ENCODE data around the gene CCDC182. TPM values are rescaled to one million over a fixed set of nuclear protein-coding genes. Genes with fewer than 3 reads are reported as not detected.
A peak's percentile ranks its signal among the peaks of the same experiment; 100 is the strongest.

The CCDC182 gene
- polyA plus RNA-seq, 1 experiment, result not detected

DNA sequence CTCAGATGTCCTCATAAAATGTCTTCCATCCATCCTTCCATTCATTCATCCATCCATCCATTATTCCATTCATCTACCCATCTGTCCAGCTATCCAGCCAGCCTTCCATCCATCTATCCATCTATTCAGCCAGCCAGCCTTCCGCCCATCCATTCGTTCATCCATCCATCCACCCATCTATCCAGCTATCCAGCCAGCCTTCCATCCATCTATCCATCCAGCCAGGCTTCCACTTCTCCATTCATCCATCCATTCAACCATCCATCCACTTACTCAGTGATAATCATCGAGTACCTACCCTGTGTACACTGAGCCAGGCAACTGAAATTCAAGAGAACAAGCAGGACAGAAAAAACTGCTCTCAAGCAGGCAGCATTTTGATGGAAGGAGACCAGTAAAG lies 4.6 kb upstream of the CCDC182 start:
- CTCF ChIA-PET, result interaction anchor here (1.4 to 3.1 kb wide), 3 partner anchors 77 to 621 kb away, joined by 3 to 18 read pairs (median 4); no protein-coding TSS in a partner anchor
- TF ChIP-seq, protein P1, sequence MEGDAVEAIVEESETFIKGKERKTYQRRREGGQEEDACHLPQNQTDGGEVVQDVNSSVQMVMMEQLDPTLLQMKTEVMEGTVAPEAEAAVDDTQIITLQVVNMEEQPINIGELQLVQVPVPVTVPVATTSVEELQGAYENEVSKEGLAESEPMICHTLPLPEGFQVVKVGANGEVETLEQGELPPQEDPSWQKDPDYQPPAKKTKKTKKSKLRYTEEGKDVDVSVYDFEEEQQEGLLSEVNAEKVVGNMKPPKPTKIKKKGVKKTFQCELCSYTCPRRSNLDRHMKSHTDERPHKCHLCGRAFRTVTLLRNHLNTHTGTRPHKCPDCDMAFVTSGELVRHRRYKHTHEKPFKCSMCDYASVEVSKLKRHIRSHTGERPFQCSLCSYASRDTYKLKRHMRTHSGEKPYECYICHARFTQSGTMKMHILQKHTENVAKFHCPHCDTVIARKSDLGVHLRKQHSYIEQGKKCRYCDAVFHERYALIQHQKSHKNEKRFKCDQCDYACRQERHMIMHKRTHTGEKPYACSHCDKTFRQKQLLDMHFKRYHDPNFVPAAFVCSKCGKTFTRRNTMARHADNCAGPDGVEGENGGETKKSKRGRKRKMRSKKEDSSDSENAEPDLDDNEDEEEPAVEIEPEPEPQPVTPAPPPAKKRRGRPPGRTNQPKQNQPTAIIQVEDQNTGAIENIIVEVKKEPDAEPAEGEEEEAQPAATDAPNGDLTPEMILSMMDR (IDR thresholded peaks at IDR 0.05; ENCODE audit: low read depth, low read length), result no peak
- Histone ChIP-seq H3K27me3 (ENCODE audit: control insufficient read depth, insufficient read depth, low read length) (peaks cover 20% of the 10 kb centered on the region), H3K4me3 (ENCODE audit: low read depth, low read length) (no peak overlapping the region), H3K27ac (ENCODE audit: low read depth, low read length) (no peak overlapping the region), H3K9me3 (ENCODE audit: control insufficient read depth, insufficient read depth, low read length) (no peaks in the 10 kb centered on the region)
- POLR2A ChIA-PET, result interaction anchor here (0.6 kb wide), 1 partner anchor 211 kb away, joined by 3 read pairs; no protein-coding TSS in a partner anchor
- DNase-seq (ENCODE audit: low read depth, low spot score), result no peak

DNA sequence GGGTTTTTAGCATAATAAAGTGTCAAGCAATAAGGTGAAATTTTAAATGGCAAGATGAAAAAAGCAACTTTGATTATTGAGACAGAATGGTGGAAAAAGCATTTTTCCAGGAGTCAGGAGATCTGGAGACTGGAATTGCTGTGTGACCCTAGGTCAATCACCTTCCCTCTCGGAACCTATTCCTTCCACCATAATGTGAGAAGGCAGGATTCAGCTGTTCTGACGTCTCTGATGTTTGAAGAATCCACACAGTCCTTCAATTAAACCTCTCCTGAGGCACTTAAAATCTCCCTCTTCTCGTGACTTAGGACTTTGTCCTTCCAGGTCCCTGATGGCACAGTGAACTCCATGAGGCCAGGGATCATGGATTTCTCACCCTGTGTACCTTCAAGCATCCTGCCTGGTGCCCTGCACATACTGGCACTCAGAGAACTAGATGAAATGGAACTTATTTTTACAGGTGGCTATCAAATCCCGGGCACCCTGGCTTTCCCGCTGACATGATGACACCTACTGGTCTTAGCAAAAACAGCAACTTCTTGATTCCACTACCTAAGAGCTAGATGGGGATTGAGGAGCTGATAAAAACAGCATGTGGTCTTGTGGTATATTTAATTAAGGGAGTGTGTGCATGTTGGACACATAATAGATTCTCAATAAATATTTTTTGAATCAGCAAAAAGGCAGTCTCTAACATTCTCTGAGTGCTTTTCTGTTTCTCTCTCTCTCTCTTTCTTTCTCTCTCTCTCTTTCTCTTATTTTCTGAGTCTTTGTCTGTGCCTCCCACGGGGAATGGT lies 2.3 kb upstream of the CCDC182 start:
- POLR2A ChIA-PET, result interaction anchor here (0.5 kb wide), 1 partner anchor 308 kb away, joined by 5 read pairs; no protein-coding TSS in a partner anchor
- DNase-seq (ENCODE audit: low read depth, low spot score), result peak; percentile 33
- TF ChIP-seq, protein P1 (IDR thresholded peaks at IDR 0.05; ENCODE audit: low read depth, low read length), result peak; percentile 91

DNA sequence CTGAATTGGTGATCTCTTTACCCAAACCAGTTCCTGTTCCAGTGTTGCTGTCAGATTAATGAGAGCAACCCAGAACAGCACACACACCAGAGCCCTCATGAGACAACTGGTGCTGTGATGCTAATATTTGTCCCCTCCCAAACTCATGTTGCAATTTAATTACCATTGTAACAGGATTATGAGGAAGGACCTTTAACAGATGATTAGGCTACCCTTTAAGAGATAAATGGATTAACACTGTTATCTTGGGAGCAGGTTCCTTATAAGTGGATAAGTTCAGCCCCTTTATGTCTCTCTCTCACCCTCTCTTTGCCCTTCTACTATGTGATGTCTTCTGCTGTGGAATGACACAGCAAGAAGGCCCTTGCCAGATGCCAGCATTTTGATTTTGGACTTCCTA lies 1.1 kb upstream of the CCDC182 start:
- no peak overlapping the region for H3K27ac ChIP-seq (ENCODE audit: low read depth, low read length)
- POLR2A ChIA-PET, result no interaction called here
- peaks cover 26% of the 10 kb centered on the region for H3K27me3 ChIP-seq (ENCODE audit: control insufficient read depth, insufficient read depth, low read length)
- CTCF ChIA-PET, result interaction anchor here (0.7 to 3.3 kb wide), 8 partner anchors 49 to 624 kb away, joined by 3 to 64 read pairs (median 4); no protein-coding TSS in a partner anchor
- no peaks in the 10 kb centered on the region for H3K9me3 ChIP-seq (ENCODE audit: control insufficient read depth, insufficient read depth, low read length)
- H3K4me3 ChIP-seq (ENCODE audit: low read depth, low read length), result no peak overlapping the region
- DNase-seq (ENCODE audit: low read depth, low spot score), result no peak
- TF ChIP-seq, protein P1 (IDR thresholded peaks at IDR 0.05; ENCODE audit: low read depth, low read length), result no peak

More for the DNA sequence above, 2.3 kb upstream of the CCDC182 start:
- Histone ChIP-seq H3K27me3 (ENCODE audit: control insufficient read depth, insufficient read depth, low read length) (peaks cover 26% of the 10 kb centered on the region), H3K27ac (ENCODE audit: low read depth, low read length) (no peak overlapping the region), H3K4me3 (ENCODE audit: low read depth, low read length) (no peak overlapping the region), H3K9me3 (ENCODE audit: control insufficient read depth, insufficient read depth, low read length) (no peaks in the 10 kb centered on the region)
- CTCF ChIA-PET, result interaction anchor here (0.6 to 3.3 kb wide), 30 partner anchors 10 to 641 kb away, joined by 3 to 64 read pairs (median 4); no protein-coding TSS in a partner anchor

DNA sequence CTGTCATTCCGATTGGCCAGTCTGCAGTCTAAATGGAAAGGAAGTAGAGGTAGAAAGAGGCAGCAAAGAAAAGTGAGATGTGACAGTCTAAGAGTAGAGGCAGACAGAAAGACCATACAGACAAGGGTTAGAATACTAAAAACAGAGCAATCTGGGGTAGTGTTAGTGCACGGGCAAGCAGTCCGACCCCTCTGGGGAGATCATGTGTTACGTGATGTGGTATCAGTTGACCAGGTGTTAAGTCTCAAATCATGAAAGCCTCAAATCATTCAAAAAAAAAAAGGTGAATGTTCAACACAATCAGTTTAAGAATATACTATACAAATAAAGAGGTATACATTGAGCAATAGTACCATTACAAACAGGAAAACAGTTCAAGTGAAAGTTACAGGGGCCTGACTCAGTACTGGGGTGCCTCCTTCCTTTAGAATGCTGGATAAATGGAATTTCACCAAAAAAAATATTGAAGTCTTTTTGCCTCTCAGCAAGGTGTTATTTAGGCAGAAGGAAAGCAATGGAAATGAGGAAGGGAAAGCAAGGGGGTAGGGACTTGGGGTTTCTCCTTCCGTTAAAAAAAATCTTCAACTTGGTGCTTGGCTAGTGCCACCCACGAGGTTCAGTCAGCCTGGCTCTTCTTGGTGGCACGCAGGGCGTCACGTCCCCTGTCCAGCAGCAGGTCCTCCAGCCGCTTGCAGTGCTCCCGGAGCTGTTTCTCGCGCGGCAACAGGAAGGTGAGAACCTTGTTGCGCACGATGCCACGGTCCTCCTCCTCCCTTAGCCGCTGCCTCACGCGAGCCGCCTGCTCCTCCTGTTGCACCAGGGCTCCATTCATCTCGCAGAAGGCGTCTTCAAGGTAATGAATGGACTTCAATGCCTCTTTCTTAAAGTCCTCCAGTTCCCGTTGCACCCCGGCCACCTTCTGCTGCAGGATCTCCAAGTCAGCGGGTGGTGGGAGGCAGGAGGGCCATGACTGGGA lies 616 bp downstream of the CCDC182 start:
- peaks cover 19% of the 10 kb centered on the region for H3K27me3 ChIP-seq (ENCODE audit: control insufficient read depth, insufficient read depth, low read length)
- POLR2A ChIA-PET, result no interaction called here
- H3K27ac ChIP-seq (ENCODE audit: low read depth, low read length), result no peak overlapping the region
- CTCF ChIA-PET, result interaction anchor here (0.8 to 3.3 kb wide), 3 partner anchors 14 to 501 kb away, joined by 3 to 64 read pairs (median 13); no protein-coding TSS in a partner anchor
- TF ChIP-seq, protein P1 (IDR thresholded peaks at IDR 0.05; ENCODE audit: low read depth, low read length), result no peak
- no peak for DNase-seq (ENCODE audit: low read depth, low spot score)
- no peak overlapping the region for H3K4me3 ChIP-seq (ENCODE audit: low read depth, low read length)
- no peaks in the 10 kb centered on the region for H3K9me3 ChIP-seq (ENCODE audit: control insufficient read depth, insufficient read depth, low read length)

All from AG04450 (cell line).